HG03159 (cell line): ENCODE data around the gene ZNF76.

ENCODE experiments used
- ATAC-seq: cut with Tn5 transposase; IDR thresholded peaks from one replicate; pipeline ENCODE4 v1.9.1; 2021; ENCODE audit warnings: mild to moderate bottlenecking, moderate library complexity; ENCODE audit not compliant: unreplicated experiment

Gene ZNF76

GRCh38 chr6:35236223-35236622 lies 23.3 kb upstream of the ZNF76 start:
- no peak for ATAC-seq

GRCh38 chr6:35237476-35237875 lies 22.1 kb upstream of the ZNF76 start:
- ATAC-seq = no peak

- no peak for ATAC-seq
These were observed 20.7 kb upstream of the ZNF76 start for GRCh38 chr6:35238843-35239289.

- no peak for ATAC-seq
These were observed 20.0 kb upstream of the ZNF76 start for GRCh38 chr6:35239581-35239980.

GRCh38 chr6:35240838-35241801 lies 18.4 kb upstream of the ZNF76 start:
- no peak for ATAC-seq

- ATAC-seq = no peak
These were observed 17.0 kb upstream of the ZNF76 start for GRCh38 chr6:35242486-35242885.

GRCh38 chr6:35242906-35243305 lies 16.6 kb upstream of the ZNF76 start:
- ATAC-seq = no peak

- ATAC-seq = no peak
These were observed 16.1 kb upstream of the ZNF76 start for GRCh38 chr6:35243386-35243958.

- ATAC-seq = no peak
These were observed 15.0 kb upstream of the ZNF76 start for GRCh38 chr6:35244551-35244950.

- no peak for ATAC-seq
These were observed 11.8 kb upstream of the ZNF76 start for GRCh38 chr6:35247642-35248231.

- no peak for ATAC-seq
These were observed 11.2 kb upstream of the ZNF76 start for GRCh38 chr6:35248300-35248699.

GRCh38 chr6:35248965-35249364 lies 10.6 kb upstream of the ZNF76 start:
- no peak for ATAC-seq

- ATAC-seq = no peak
These were observed 7.6 kb upstream of the ZNF76 start for GRCh38 chr6:35251949-35252348.

GRCh38 chr6:35253249-35253648 lies 6.3 kb upstream of the ZNF76 start:
- ATAC-seq = no peak

- ATAC-seq = no peak
These were observed 1.2 kb upstream of the ZNF76 start for GRCh38 chr6:35258336-35258735.

GRCh38 chr6:35258858-35259193 lies 709 bp upstream of the ZNF76 start:
- peak; percentile 24 for ATAC-seq

GRCh38 chr6:35259948-35260590 lies 534 bp downstream of the ZNF76 start:
- ATAC-seq = peak; percentile 28

GRCh38 chr6:35260591-35261570 lies 1.3 kb downstream of the ZNF76 start:
- ATAC-seq = no peak

- no peak for ATAC-seq
These were observed 3.1 kb downstream of the ZNF76 start for GRCh38 chr6:35262596-35262995.

- ATAC-seq = no peak
These were observed 5.2 kb downstream of the ZNF76 start for GRCh38 chr6:35264550-35265274.
